HG03066 (cell line): ENCODE results near the gene HOXA3.

Experiments
- ATAC-seq: cut with Tn5 transposase; IDR thresholded peaks from one replicate; pipeline ENCODE4 v1.9.1; 2021; ENCODE audit warnings: low read depth; ENCODE audit not compliant: unreplicated experiment

Gene HOXA3

GRCh38 chr7:27117887-27118491, 34.4 kb downstream of the HOXA3 start:
- no peak for ATAC-seq

GRCh38 chr7:27116962-27117886, 35.2 kb downstream of the HOXA3 start:
- ATAC-seq = no peak

- no peak for ATAC-seq
Observed at GRCh38 chr7:27116031-27116961, 36.1 kb downstream of the HOXA3 start.

- no peak for ATAC-seq
Observed at GRCh38 chr7:27115221-27116026, 37.0 kb downstream of the HOXA3 start.

GRCh38 chr7:27114881-27115220, 37.5 kb downstream of the HOXA3 start:
- no peak for ATAC-seq

GRCh38 chr7:27113991-27114769, 38.2 kb downstream of the HOXA3 start:
- no peak for ATAC-seq

- ATAC-seq = no peak
Observed at GRCh38 chr7:27112955-27113949, 39.1 kb downstream of the HOXA3 start.

GRCh38 chr7:27112361-27112760, 40.0 kb downstream of the HOXA3 start:
- no peak for ATAC-seq

GRCh38 chr7:27111751-27112277, 40.6 kb downstream of the HOXA3 start:
- no peak for ATAC-seq

- ATAC-seq = no peak
Observed at GRCh38 chr7:27111042-27111750, 41.2 kb downstream of the HOXA3 start.

GRCh38 chr7:27110186-27111031, 42.0 kb downstream of the HOXA3 start:
- ATAC-seq = no peak

GRCh38 chr7:27109466-27110185, 42.8 kb downstream of the HOXA3 start:
- ATAC-seq = no peak

- ATAC-seq = no peak
Observed at GRCh38 chr7:27108390-27109127, 43.8 kb downstream of the HOXA3 start.

GRCh38 chr7:27107391-27108381, 44.7 kb downstream of the HOXA3 start:
- ATAC-seq = no peak
